Measurements from ENCODE around the gene TRIM50.

DNA sequence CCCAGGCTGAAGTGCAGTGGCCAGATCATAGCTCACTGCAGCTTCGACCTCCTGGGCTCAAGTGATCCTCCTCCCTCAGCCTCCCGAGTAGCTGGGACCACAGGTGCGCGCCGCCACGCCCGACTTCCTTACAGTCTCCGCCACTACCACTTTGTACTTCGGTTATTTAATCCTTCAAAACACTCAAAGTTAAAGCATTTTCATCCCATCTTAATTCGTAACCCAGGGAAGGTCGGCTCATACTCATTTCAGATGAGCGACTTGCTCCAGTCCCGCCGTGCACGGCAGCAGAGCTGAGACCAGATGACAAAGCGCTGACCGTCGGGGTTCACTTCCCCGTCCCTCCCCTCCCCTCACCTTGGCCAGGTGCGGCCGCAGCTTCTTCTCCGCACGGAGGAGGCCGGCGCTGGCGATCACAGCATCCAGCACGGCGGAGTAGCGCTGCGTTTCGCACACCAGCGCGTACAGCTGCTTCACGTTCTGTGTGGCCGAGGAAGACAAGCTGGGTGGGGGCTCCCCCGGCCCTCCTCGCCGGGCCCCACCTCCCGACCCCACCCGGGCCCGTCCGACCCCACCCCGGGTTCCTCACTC lies 19.7 kb downstream of the TRIM50 start:
- TF ChIP-seq, protein P1, sequence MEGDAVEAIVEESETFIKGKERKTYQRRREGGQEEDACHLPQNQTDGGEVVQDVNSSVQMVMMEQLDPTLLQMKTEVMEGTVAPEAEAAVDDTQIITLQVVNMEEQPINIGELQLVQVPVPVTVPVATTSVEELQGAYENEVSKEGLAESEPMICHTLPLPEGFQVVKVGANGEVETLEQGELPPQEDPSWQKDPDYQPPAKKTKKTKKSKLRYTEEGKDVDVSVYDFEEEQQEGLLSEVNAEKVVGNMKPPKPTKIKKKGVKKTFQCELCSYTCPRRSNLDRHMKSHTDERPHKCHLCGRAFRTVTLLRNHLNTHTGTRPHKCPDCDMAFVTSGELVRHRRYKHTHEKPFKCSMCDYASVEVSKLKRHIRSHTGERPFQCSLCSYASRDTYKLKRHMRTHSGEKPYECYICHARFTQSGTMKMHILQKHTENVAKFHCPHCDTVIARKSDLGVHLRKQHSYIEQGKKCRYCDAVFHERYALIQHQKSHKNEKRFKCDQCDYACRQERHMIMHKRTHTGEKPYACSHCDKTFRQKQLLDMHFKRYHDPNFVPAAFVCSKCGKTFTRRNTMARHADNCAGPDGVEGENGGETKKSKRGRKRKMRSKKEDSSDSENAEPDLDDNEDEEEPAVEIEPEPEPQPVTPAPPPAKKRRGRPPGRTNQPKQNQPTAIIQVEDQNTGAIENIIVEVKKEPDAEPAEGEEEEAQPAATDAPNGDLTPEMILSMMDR (conservative IDR thresholded peaks at IDR 0.05; ENCODE audit: low read length), result no peak
- TF ChIP-seq EZH2phosphoT487 (IDR thresholded peaks at IDR 0.05; ENCODE audit: borderline replicate concordance), result no peak
